Mesenteric fat pad (tissue), 1 donor: Measurements from ENCODE around the gene OLFM2. TPM values are rescaled to one million over a fixed set of nuclear protein-coding genes. Genes with fewer than 3 reads are reported as not detected.
"Not testable (repeated sequence)": the region's sequence is repeated elsewhere in the genome, so short reads cannot be mapped to it uniquely, and the experiment has no call there.

ENCODE experiments used
- DNase-seq: peaks from one replicate; pipeline ENCODE4 v3.0.0-alpha.2; 2020; ENCODE audit warnings: low spot score
- long read RNA-seq: library from polyadenylated mRNA; unstranded; transcript quantifications from one replicate; pipeline ENCODE4 v2.0.0, GENCODE V29; 2020
- total RNA-seq: library from RNA; stranded (reverse); fragmentation: NEBNext Ultra II Directional; extraction: Animal tissue kit (Norgen Biotek cat#: 25700); gene quantifications from one replicate; pipeline ENCODE4 v1.2.1, GENCODE V29; 2021
- donor health status: DM: yes; HTN: yes; CAD: no.

The OLFM2 gene
- 15.9 TPM for total RNA-seq
- long read RNA-seq, partial matches to known transcripts = 0 of 3 reads
- long read RNA-seq, other reads (novel, unspliced or antisense) = 2 of 3 reads

GRCh38 chr19:9936326-9937000, at the start of gene OLFM2:
OLFM2 (minus strand) TSS chr19:9936515; CDS start chr19:9936366, 149 bp downstream.
- no peak for DNase-seq

GRCh38 chr19:9981406-9982260, 45.3 kb upstream of the OLFM2 start:
- DNase-seq = no peak

- DNase-seq = no peak
These were observed 35.8 kb upstream of the OLFM2 start for GRCh38 chr19:9972103-9972502.

GRCh38 chr19:9971166-9971897, 35.0 kb upstream of the OLFM2 start:
- no peak for DNase-seq

GRCh38 chr19:9970481-9970880, 34.2 kb upstream of the OLFM2 start:
- DNase-seq = no peak

- DNase-seq = no peak
These were observed 33.3 kb upstream of the OLFM2 start for GRCh38 chr19:9969688-9969975.

GRCh38 chr19:9968820-9969687, 32.7 kb upstream of the OLFM2 start:
- DNase-seq = no peak

GRCh38 chr19:9967326-9967725, 31.0 kb upstream of the OLFM2 start:
- DNase-seq = no peak

- DNase-seq = no peak
These were observed 30.1 kb upstream of the OLFM2 start for GRCh38 chr19:9966448-9966847.

- no peak for DNase-seq
These were observed 29.7 kb upstream of the OLFM2 start for GRCh38 chr19:9966024-9966423.

- DNase-seq = no peak
These were observed 26.4 kb upstream of the OLFM2 start for GRCh38 chr19:9962623-9963290.

- DNase-seq = no peak
These were observed 24.8 kb upstream of the OLFM2 start for GRCh38 chr19:9961103-9961502.

- DNase-seq = no peak
These were observed 22.1 kb upstream of the OLFM2 start for GRCh38 chr19:9958379-9958821.

GRCh38 chr19:9956956-9957355, 20.6 kb upstream of the OLFM2 start:
- DNase-seq = no peak

GRCh38 chr19:9953802-9954542, 17.7 kb upstream of the OLFM2 start:
- DNase-seq = no peak

GRCh38 chr19:9952276-9952675, 16.0 kb upstream of the OLFM2 start:
- no peak for DNase-seq

- no peak for DNase-seq
These were observed 11.1 kb upstream of the OLFM2 start for GRCh38 chr19:9947441-9947840.

- not testable (repeated sequence) for DNase-seq
These were observed 10.3 kb upstream of the OLFM2 start for GRCh38 chr19:9946528-9947125.

GRCh38 chr19:9945319-9945966, 9.1 kb upstream of the OLFM2 start:
- DNase-seq = peak; percentile 92
